HL-60 (cell line): ENCODE results near the gene ZNF543.

ENCODE experiments used
- GABPA ChIP-seq: IDR thresholded peaks from 2 replicates; pipeline ENCODE4 v1.6.1; 2012; ENCODE audit warnings: low read depth
- POLR2AphosphoS5 ChIP-seq: IDR thresholded peaks from 2 replicates; pipeline ENCODE4 v1.6.1; 2012; ENCODE audit warnings: low read depth
- TF ChIP-seq, protein P1 (sequence below): IDR thresholded peaks from one replicate; pipeline ENCODE4 v1.5.1; 2011; ENCODE audit warnings: low read length, control low read depth, inconsistent platforms; ENCODE audit not compliant: insufficient read depth
- TF ChIP-seq, protein P2 (sequence below): IDR thresholded peaks from 2 replicates; pipeline ENCODE4 v1.6.1; 2012; ENCODE audit warnings: low read depth; ENCODE audit not compliant: insufficient replicate concordance

GRCh38 chr19:57374179-57374578 lies 53.9 kb downstream of the ZNF543 start:
- TF ChIP-seq, protein P1, sequence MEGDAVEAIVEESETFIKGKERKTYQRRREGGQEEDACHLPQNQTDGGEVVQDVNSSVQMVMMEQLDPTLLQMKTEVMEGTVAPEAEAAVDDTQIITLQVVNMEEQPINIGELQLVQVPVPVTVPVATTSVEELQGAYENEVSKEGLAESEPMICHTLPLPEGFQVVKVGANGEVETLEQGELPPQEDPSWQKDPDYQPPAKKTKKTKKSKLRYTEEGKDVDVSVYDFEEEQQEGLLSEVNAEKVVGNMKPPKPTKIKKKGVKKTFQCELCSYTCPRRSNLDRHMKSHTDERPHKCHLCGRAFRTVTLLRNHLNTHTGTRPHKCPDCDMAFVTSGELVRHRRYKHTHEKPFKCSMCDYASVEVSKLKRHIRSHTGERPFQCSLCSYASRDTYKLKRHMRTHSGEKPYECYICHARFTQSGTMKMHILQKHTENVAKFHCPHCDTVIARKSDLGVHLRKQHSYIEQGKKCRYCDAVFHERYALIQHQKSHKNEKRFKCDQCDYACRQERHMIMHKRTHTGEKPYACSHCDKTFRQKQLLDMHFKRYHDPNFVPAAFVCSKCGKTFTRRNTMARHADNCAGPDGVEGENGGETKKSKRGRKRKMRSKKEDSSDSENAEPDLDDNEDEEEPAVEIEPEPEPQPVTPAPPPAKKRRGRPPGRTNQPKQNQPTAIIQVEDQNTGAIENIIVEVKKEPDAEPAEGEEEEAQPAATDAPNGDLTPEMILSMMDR: no peak
- no peak for TF ChIP-seq POLR2AphosphoS5
- TF ChIP-seq, protein P2, sequence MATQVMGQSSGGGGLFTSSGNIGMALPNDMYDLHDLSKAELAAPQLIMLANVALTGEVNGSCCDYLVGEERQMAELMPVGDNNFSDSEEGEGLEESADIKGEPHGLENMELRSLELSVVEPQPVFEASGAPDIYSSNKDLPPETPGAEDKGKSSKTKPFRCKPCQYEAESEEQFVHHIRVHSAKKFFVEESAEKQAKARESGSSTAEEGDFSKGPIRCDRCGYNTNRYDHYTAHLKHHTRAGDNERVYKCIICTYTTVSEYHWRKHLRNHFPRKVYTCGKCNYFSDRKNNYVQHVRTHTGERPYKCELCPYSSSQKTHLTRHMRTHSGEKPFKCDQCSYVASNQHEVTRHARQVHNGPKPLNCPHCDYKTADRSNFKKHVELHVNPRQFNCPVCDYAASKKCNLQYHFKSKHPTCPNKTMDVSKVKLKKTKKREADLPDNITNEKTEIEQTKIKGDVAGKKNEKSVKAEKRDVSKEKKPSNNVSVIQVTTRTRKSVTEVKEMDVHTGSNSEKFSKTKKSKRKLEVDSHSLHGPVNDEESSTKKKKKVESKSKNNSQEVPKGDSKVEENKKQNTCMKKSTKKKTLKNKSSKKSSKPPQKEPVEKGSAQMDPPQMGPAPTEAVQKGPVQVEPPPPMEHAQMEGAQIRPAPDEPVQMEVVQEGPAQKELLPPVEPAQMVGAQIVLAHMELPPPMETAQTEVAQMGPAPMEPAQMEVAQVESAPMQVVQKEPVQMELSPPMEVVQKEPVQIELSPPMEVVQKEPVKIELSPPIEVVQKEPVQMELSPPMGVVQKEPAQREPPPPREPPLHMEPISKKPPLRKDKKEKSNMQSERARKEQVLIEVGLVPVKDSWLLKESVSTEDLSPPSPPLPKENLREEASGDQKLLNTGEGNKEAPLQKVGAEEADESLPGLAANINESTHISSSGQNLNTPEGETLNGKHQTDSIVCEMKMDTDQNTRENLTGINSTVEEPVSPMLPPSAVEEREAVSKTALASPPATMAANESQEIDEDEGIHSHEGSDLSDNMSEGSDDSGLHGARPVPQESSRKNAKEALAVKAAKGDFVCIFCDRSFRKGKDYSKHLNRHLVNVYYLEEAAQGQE: no peak
- TF ChIP-seq GABPA: no peak
